ENCODE results near the gene ICE2.
"Not testable (repeated sequence)": the region's sequence is repeated elsewhere in the genome, so short reads cannot be mapped to it uniquely, and the experiment has no call there.

Gene ICE2

GRCh38 chr15:60442031-60442650 lies 36.8 kb downstream of the ICE2 start:
- DNase-seq, result no peak

DNA sequence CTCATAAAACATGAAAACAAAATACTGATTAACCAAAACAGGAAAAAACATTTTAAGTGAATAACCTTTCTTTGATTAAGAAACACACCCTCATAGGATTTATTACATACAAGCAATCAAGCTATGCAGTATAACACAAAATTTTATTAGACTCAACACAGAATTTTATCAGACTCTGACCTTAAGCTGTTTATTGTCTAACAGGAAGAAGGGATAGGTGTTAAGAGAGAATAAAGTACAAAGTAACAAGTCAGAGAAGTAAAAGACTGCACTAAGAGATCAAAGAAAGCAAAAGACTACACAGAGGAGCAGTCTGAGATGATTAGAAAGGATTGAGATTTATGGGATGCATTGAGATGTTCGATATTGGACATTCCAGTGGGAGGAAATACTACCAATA lies 37.6 kb downstream of the ICE2 start:
- DNase-seq, result no peak

DNA sequence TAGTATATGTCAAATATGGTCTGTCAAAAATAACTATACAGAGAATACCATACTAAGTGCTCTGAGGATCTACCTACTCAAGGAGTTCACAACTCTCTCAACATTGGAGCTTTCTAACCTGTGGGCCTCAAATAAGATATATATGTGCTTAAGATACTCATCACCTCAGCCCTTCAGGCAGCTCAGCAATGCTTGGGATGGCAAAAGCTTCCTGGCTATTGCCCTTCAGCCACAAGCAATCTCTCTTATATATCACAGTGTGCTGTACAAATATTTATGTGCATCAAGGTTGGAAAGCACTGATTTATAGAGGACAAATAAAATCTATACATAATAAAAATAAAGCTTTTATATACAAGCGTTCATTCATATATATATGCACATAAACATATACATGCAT lies 40.3 kb downstream of the ICE2 start:
- DNase-seq, result no peak

GRCh38 chr15:60428935-60429334 lies 50.0 kb downstream of the ICE2 start:
- no peak for DNase-seq

DNA sequence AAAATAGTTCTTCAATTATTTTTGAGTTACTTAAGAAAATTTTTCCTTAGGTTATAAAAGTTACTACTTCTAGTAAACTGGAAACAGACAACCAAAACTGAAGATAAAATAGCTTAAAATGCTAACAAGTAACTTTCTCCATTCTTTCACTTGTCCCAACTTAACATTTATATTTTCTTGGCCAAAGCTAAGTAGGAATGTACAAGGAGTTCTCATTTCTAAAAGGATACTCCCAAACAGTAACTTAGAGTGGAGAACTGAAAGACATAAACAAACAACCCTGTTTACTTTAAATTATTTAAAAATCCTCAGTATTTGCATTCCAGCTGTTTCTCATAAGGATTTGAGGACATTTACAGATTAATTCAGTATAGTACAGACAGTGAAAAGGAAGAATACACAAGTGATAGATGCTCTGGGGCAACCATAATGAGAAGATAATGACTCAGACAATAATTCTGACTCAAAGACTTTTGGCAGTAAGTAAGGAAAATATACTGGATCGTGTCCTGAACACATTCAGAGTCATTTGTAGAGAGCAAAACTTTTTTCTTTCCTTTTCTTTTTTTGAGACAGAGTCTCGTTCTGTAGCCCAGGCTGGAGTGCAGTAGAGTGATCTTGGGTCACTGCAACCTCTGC lies 52.0 kb downstream of the ICE2 start:
- no peak for DNase-seq

DNA sequence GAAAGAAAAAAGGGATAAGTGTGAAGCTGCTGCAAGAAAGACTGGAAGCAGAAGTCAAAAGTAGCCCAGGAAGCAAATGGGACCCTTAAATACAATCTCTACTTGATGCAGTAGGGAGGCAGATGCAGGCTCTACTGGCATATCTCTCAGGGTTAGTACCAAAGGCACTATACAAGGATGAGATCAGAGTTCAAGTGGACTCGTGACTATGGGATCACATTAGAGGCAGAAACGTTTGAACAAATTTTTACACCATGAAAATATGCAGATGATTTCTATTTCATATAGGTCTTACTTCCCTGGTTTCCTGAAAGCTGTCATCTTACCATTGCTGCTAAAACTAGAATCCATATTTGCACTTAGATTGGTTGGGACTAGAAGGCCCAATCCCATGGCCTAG lies 53.5 kb downstream of the ICE2 start:
- DNase-seq, result no peak

- DNase-seq, result no peak
These were observed 54.9 kb downstream of the ICE2 start for GRCh38 chr15:60424006-60424405.

- no peak for DNase-seq
These were observed 55.4 kb downstream of the ICE2 start for GRCh38 chr15:60423537-60423936.

DNA sequence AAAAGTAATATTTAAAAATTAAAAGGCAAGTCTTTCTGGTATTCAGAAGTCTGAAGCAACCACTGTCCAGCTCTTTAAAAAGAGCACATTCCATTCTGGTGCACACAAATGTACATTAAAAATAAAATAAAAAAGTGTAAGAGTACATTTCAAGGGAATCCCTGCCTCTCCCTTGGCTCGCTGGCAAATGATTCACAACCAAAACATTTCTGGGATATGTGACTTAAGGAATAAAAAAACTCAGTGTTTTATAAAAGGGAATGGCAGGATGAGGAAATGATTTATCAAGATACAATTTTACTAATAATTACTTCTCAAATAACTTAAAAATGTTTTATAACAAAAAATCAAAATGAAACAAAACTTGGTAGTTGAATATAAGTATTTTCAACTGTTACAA lies 57.4 kb downstream of the ICE2 start:
- no peak for DNase-seq

DNA sequence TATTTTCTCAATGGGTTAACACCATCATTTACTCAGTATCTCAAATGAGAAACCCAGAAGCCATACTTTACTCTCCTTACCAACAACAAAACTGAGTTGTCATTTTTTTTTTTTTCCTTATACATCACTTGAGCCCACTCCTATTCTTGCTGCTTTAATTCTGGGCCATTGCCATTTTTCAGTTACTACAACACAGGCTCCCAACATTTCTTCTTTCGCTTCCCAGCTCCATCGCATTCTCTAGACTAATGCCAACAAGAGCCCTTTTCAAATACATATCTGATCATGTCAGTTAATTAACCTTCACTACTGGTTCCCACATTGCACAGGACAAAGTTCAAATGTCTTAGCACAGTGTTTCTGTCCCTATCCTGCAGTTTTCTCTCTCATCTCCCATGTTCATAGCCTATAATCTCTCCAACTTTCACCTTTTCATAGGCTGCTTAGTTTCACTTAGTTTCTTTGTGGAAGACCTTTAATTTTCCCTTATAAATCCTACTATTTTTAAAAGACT lies 58.7 kb downstream of the ICE2 start:
- no peak for DNase-seq

- no peak for DNase-seq
These were observed 59.2 kb downstream of the ICE2 start for GRCh38 chr15:60419753-60420152.

- DNase-seq, result no peak
These were observed 60.8 kb downstream of the ICE2 start for GRCh38 chr15:60418096-60418495.

GRCh38 chr15:60417112-60417511 lies 61.8 kb downstream of the ICE2 start:
- DNase-seq, result no peak

DNA sequence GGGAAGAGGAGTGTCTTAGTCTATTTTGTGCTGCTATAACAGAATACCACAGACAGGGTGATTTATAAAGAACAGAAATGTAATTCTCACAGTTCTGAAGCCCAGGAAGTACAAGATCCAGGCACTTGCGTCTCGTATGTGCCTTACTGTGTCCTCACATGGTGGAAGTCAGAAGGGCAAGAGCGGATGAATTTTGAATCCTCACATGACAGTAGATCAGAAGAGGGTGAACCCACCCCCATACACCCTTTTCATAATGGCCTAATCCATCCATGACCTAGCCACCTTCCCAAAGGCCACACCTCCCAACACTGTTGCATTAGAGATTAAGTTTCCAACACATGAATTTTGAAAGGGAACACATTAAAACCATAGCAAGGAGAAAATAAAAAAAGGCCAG lies 62.5 kb downstream of the ICE2 start:
- no peak for DNase-seq

GRCh38 chr15:60414016-60414682 lies 64.8 kb downstream of the ICE2 start:
- DNase-seq, result no peak

GRCh38 chr15:60413231-60413824 lies 65.6 kb downstream of the ICE2 start:
- no peak for DNase-seq

DNA sequence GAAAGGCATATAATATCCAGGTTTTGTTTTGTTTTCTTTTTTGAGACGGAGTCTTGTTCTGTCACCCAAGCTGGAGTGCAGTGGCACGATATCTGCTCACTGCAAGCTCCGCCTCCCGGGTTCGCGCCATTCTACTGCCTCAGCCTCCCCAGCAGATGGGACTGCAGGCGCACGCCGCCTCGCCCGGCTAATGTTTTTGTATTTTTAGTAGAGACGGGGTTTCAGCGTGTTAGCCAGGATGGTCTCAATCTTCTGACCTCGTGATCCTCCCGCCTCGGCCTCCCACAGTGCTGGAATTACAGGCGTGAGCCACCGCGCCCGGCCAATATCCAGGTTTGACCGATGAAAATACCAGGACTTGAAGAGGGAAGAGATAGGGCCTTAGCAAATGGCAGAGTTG lies 66.1 kb downstream of the ICE2 start:
- DNase-seq, result not testable (repeated sequence)

DNA sequence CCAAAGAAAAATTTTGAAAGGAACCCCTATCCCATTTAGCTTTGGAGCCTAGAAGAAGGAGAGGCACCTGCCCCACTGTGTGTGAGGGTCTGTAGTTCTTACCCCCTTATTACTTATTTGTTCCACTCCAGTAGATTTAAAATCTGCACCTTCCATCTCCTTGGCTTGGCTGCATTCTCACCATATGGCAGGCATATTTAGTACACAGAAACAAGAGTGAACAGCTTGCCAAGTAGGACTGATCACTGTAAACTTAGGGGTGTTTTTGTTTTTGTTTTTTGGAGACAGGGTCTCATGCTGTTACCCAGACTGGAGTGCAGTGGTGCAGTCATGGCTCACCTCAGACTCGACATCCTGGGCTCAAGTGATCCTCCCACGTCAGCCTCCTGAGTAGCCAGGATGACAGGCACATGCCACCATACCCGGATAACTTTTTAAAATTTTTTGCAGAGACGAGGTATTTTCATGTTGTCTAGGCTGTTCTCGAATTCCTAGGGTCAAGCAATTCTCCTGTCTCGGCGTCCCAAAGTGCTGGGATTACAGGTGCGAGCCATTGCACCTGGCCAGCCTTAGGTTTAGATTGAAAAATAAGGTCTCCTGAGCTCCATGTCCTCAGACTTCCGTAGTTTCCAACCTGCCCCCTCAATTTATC lies 67.0 kb downstream of the ICE2 start:
- DNase-seq, result no peak

- not testable (repeated sequence) for DNase-seq
These were observed 68.6 kb downstream of the ICE2 start for GRCh38 chr15:60410350-60410749.

DNA sequence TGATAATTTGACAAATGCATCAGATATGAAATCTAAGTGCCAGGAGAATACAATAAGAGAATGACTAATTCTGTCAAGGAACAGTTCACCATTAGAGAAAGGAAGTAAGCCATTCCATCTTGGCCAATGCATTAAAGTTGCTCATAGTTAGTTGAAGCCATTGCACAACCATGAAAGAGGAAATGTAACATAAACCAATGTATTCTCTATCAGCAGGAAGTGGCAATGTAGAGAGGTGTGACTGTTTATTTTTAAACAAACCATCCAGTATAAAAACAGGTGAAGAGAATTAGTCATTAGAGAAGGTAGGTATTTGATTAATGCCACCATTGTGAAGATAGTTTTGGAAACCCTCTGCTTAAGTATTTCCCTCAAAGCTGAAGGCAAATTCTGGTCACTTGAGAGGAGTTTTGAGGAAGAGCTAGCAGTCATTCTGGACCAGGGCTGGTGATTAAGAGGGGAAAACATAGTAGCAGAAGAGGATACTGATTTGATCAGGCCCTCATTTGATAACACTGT lies 70.4 kb downstream of the ICE2 start:
- no peak for DNase-seq

DNA sequence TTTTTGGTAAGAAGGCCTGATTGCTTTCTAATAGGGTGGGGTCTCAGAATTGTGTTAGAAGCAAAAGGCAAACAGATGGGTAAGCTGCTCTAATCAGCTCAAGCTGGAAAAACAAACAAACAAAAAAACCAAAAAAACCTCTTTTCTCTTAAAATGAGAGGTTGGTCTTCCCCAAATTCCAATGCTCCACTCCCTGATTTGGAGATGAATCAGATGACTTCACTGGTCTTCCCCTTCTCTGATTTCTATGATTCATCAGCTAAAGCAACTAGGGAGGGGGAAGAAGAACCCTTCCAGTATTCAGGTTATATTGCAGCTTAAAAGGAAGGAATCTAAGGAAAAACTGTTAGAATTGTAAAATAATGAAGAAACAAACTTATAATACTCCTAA lies 71.5 kb downstream of the ICE2 start:
- DNase-seq, result no peak

GRCh38 chr15:60406513-60407414 lies 72.2 kb downstream of the ICE2 start:
- no peak for DNase-seq

Data from NCI-H345 (cell line).